Mammary epithelial cell (primary cell): ENCODE data around the gene TMEM219.

ENCODE experiments used
- CTCF ChIP-seq, 2 donors: IDR thresholded peaks in 1 of 2; conservative IDR thresholded peaks in 1 of 2; 2 replicates each; pipeline ENCODE4 v1.5.1; 2011 to 2012; ENCODE audit warnings: inconsistent platforms in 2 of 2, low read length in 2 of 2, mild to moderate bottlenecking in 2 of 2, control low read depth in 1 of 2, low read depth in 1 of 2; ENCODE audit not compliant: insufficient read depth in 1 of 2; ENCODE audit errors: extremely low read depth in 1 of 2
- EZH2 ChIP-seq: IDR thresholded peaks from 2 replicates; pipeline ENCODE4 v1.6.1; 2012; ENCODE audit warnings: low read length, inconsistent platforms, borderline replicate concordance

- no peak for TF ChIP-seq CTCF (conservative IDR thresholded peaks at IDR 0.05 in 1 of 2, IDR thresholded peaks at IDR 0.05 in 1 of 2; ENCODE audit: extremely low read depth in 1 of 2, insufficient read depth in 1 of 2, low read depth in 1 of 2, low read length in 2 of 2)
- TF ChIP-seq EZH2 = no peak
These were observed 56.9 kb downstream of the TMEM219 start for GRCh38 chr16:30018731-30019158.
